Measurements from ENCODE around the gene TMEM132D.

The TMEM132D gene

GRCh38 chr12:129184127-129184928 is 719.5 kb downstream of the TMEM132D start:
- no peak for DNase-seq (ENCODE audit: low read depth in 2 of 2)

DNA sequence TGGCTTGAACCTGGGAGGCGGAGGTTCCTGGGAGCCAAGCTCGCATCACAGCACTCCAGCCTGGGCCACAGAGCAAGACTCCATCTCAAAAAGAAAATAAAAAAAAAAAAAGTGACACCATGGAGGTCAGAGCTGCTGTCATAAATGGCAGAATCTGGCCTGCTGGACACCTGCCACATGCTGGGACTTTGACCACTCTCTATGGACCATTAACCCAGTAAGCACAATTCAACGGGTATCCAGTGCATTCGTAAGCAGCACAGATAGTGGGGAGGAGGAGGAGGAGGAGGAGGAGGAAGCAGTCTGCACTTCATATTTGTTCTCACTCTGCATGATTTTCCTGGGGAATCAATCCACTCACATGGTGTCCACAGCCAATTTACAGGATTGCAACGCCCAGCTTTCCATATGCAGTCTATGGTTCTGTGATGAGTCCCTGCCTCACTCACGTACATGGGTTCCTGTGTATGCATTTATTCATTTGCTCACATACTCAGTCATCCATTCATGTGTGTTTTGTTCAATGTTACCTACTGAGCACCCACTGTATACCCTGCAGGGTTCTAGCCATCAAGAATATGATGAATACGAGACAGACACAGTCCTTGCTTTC is 723.8 kb downstream of the TMEM132D start:
- no peak for DNase-seq (ENCODE audit: low read depth in 2 of 2)

- DNase-seq (ENCODE audit: low read depth in 2 of 2): no peak
These were observed 733.9 kb downstream of the TMEM132D start for GRCh38 chr12:129169928-129170327.

DNA sequence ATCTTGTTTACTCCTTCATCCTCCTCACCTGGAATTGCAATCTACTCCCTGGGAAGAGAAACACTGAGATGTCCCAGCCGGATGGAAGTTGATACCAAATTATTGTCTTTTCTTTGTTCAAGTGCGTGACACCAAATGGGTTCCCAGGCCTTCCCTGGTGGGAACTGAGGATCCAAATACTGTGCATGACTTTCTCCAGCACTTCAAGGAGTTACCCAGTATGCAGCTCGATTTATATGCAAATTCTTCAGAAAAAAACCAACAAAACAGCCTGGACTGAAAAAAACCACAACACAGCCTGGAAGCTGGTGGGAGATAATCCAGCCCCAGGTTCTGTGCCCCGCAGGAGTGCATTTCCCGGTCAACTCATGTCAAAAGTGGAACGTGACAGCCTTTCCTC is 740.0 kb downstream of the TMEM132D start:
- DNase-seq (ENCODE audit: low read depth in 2 of 2): no peak

- no peak for DNase-seq (ENCODE audit: low read depth in 2 of 2)
These were observed 740.4 kb downstream of the TMEM132D start for GRCh38 chr12:129163461-129163860.

DNA sequence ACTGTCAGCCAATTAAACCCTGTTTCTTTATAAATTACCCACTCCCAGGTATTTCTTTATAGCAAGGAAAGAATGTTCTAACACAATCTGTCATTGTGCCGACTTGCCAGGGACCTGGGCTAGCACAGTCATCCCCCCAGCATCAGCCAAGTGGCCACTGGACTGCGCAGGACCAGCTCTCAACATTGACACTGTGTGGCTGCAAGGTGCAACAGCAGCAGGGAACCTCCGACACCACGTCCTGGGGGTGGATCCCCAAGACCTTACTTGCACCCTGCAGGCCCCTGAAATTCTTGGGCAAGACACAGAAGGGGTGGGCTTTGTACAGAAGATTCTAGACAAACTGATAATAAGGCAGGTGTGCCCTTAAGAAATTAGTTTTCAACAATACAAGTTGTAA is 741.0 kb downstream of the TMEM132D start:
- no peak for DNase-seq (ENCODE audit: low read depth in 2 of 2)

- no peak for DNase-seq (ENCODE audit: low read depth in 2 of 2)
These were observed 742.3 kb downstream of the TMEM132D start for GRCh38 chr12:129161511-129161910.

DNA sequence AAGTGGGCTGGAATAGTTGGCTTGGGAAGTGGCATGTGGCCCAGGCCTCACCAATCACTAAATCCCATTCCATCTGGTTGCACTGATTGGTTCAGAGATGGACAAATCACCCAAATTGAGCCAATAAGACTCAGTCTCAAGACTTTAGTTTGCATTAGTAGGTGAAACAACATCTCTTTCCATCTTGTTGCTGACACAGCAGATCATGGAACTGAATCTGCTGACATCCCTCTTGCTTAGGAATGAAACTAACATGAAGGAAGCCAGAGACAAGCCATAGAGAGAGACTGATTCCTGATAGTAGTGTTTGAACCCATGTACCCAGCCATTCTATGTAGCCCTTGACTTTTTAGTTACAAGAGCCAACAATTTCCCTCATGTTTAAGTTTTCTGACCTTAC is 743.5 kb downstream of the TMEM132D start:
- no peak for DNase-seq (ENCODE audit: low read depth in 2 of 2)

- DNase-seq (ENCODE audit: low read depth in 2 of 2): no peak
These were observed 751.3 kb downstream of the TMEM132D start for GRCh38 chr12:129152351-129153104.

DNA sequence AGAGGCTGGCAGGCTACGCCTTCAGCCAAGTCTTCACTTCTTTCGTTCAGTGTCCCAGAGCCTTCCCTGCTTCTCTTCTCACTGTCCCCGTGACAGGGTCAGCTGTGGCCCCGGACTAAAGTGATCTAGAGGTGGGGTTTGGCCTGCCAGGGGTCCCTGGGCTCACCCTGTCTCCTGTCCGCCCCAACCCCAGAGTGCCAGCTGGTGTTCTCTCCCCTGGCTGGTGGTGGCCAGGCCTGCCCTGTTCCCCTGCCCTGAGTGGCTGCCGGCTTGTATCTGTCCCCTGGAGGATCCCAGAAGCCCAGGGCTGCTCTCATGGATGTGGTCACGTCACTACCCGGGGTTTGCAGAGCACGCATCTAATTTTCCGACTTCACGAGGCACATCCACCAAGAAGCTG is 753.1 kb downstream of the TMEM132D start:
- no peak for DNase-seq (ENCODE audit: low read depth in 2 of 2)

DNA sequence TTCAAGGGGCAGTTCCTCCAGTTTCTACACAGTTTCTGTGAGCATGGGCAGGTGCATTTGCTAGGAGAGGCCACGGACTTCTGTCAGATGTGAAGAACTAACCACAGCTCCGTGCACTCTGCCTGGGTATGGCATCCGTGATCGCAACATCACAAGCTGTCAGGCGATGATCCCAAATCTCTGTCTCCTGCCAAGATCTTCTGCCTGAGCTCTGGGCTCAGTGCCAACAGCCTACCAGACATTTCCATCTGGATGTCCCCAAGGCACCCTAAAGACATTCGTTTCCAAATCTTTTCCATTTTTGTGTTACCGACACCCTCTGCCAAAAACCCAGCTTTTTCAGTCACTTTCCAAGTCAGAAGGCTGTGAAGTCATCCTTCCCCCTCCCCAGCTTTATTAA is 758.4 kb downstream of the TMEM132D start:
- no peak for DNase-seq (ENCODE audit: low read depth in 2 of 2)

GRCh38 chr12:129138776-129139175 is 765.0 kb downstream of the TMEM132D start:
- no peak for DNase-seq (ENCODE audit: low read depth in 2 of 2)

DNA sequence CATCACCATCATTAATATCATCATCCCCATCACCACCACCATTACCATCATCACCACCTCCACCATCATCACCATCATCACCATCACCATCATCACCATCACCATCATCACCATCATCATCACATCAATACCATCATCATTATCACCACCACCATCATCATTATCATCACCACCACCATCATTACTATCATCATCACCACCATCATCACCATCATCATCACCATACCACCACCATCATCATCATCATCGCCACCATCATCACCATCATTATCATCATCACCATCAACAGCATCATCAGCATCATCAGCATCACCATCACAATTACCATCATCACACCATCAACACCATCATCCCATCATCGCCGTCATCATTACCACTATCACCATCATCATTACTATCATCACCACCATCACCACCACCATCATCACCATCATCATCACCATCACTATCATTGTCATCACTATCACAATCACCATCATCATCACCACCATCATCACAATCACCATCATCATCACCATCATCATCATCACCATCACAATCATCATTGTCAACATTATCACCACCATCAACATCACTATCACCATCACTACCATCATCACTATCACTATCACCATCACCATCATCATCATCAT is 767.0 kb downstream of the TMEM132D start:
- DNase-seq (ENCODE audit: low read depth in 2 of 2): no peak

DNA sequence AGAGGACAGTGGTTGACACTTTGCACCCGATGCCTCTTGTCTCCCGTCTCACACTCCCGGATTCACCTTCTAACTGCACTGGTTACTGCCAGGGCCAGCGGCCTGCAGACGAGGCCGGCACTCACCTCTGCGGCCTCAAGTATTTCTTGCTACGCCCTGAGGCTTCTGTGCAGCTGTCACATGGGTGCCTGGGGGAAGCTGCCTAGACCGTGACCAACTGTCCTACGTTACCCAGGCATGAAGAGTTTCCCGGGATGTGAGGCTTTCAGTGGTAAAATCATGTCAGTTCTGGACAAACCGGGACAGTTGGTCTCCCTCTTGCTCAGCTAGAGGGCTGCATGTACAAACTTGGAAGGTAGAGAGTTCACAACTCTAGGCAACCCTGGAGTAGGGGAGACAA is 776.1 kb downstream of the TMEM132D start:
- no peak for DNase-seq (ENCODE audit: low read depth in 2 of 2)

GRCh38 chr12:129127211-129127610 is 776.6 kb downstream of the TMEM132D start:
- no peak for DNase-seq (ENCODE audit: low read depth in 2 of 2)

GRCh38 chr12:129119537-129119936 is 784.3 kb downstream of the TMEM132D start:
- no peak for DNase-seq (ENCODE audit: low read depth in 2 of 2)

- DNase-seq (ENCODE audit: low read depth in 2 of 2): no peak
These were observed 788.3 kb downstream of the TMEM132D start for GRCh38 chr12:129115558-129115957.

- DNase-seq (ENCODE audit: low read depth in 2 of 2): no peak
These were observed 793.2 kb downstream of the TMEM132D start for GRCh38 chr12:129110575-129110974.

DNA sequence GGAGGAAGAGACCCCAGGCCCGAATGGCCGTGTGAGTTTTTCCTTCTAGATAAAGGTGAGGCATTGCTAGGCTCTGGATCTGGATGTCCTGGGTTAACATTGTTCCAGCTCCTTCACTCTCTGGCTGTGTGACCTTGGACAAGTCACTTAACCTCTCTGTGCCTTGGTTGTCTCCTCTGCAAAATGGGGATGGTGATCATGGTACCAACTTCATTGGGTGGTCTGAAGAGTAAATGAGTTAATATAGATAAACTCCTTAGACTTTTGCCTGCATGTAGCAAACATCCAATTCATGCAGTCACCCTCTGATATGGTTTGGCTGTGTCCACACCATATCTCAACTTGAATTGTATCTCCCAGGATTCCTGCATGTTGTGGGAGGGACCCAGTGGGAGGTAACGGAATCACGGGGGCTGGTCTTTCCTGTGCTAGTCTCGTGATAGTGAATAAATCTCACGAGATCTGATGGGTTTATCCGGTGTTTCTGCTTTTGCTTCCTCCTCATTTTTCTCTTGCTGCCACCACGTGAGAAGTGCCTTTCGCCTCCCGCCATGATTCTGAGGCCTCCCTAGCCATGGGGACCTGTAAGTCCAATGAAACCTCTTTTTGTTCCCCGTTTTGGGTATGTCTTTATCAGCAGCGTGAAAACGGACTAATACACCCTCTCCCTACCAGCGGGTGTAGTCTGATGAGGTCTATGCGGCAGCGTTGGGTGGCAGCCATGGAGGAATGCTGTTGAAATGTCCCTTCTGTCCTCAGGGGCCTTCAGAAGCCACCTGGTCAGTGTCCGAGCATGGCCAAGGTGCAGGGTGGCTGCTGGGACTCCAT is 794.4 kb downstream of the TMEM132D start:
- DNase-seq (ENCODE audit: low read depth in 2 of 2): no peak

DNA sequence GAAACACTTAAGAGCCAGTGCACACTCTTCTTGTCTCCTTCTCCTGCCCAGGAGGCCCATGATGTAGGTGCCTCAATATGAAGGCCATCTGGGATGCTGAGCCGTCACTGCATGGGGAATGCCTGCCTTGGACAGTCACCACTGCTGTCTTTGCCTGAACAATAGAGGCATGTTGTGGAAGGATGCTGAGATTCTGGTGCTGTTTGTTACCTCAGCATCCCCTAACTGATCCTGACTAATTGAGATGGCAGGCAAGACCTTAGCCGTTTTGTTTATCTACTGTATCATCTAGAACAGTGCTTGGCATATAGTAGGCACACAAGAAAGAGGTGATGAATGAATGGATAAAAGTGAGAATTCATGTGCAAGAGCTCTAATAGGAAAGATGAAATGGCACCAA is 797.1 kb downstream of the TMEM132D start:
- no peak for DNase-seq (ENCODE audit: low read depth in 2 of 2)

DNA sequence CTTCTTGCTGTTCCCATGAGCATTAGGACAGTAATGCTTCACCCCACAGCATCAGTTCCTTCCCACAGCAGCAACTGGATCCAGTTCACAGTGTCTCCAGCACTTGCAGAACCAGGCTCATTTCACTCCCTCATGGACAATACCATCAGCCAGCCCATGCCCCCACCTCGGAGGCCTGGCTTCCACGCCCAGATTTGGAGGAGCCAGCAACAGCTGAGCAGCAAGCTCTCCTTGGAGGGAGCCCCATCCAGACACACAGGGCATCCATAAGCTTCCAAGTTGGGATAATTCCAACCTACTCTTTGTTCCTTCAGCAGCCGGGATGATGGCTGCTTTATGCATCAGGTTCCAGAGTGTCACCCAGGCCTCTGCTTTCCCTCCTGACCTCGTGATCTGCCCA is 800.6 kb downstream of the TMEM132D start:
- no peak for DNase-seq (ENCODE audit: low read depth in 2 of 2)

Data from activated CD4-positive, alpha-beta T cell treated with anti-CD3 and anti-CD28 coated beads for 24 hours (primary cell).